Loucy (cell line): ENCODE data around the gene MOCS1.

Experiments
- H2AFZ ChIP-seq: fragments of 200-600 bp; sonication (generic); 2 replicates; pipeline ENCODE4 v1.6.0; 2016; ENCODE audit warnings: antibody characterized with exemption, mild to moderate bottlenecking, low read length, moderate library complexity
- H3F3A ChIP-seq: fragments of 200-600 bp; 2 replicates; pipeline ENCODE4 v1.6.0; 2016; ENCODE audit warnings: antibody characterized with exemption, low read depth, mild to moderate bottlenecking
- H3K27me3 ChIP-seq: fragments of 200-600 bp; sonication (generic); 2 replicates; pipeline ENCODE4 v1.6.1; 2014; ENCODE audit warnings: low read length, mild to moderate bottlenecking; ENCODE audit not compliant: insufficient read depth, poor library complexity, severe bottlenecking
- H3K36me3 ChIP-seq: fragments of 200-600 bp; sonication (generic); 2 replicates; pipeline ENCODE4 v1.6.1; 2016; ENCODE audit warnings: low read length; ENCODE audit not compliant: insufficient read depth
- H3K4me1 ChIP-seq: fragments of 200-600 bp; sonication (generic); 2 replicates; pipeline ENCODE4 v1.5.1; 2014; ENCODE audit warnings: low read length, mild to moderate bottlenecking; ENCODE audit not compliant: insufficient read depth, poor library complexity, severe bottlenecking
- H3K4me2 ChIP-seq: fragments of 200-600 bp; sonication (generic); 2 replicates; pipeline ENCODE4 v1.6.0; 2014; ENCODE audit warnings: antibody characterized with exemption, low read length, low read depth, mild to moderate bottlenecking; ENCODE audit not compliant: poor library complexity, severe bottlenecking
- H3K4me3 ChIP-seq: fragments of 200-600 bp; sonication (generic); 2 replicates; pipeline ENCODE4 v1.5.1; 2014; ENCODE audit warnings: low read length, mild to moderate bottlenecking, mixed read lengths; ENCODE audit not compliant: poor library complexity, severe bottlenecking
- H3K79me2 ChIP-seq: fragments of 200-600 bp; sonication (generic); 2 replicates; pipeline ENCODE4 v1.6.1; 2014; ENCODE audit warnings: low read length; ENCODE audit not compliant: insufficient read depth
- H3K9ac ChIP-seq: fragments of 200-600 bp; sonication (generic); 2 replicates; pipeline ENCODE4 v1.6.0; 2014; ENCODE audit warnings: mild to moderate bottlenecking, low read depth, low read length, moderate library complexity; ENCODE audit not compliant: poor library complexity, severe bottlenecking
- H3K9me2 ChIP-seq: fragments of 200-600 bp; sonication (generic); replicated peaks from 2 replicates; pipeline ENCODE4 v1.6.1; 2016; ENCODE audit warnings: low read depth, low read length, mixed read lengths
- H3K9me3 ChIP-seq: fragments of 200-600 bp; sonication (generic); 2 replicates; pipeline ENCODE4 v1.6.1; 2014; ENCODE audit warnings: mild to moderate bottlenecking, antibody characterized with exemption, low read length, low read depth; ENCODE audit not compliant: insufficient read depth
- H4K20me1 ChIP-seq: fragments of 200-600 bp; sonication (generic); 2 replicates; pipeline ENCODE4 v1.6.0; 2014; ENCODE audit warnings: antibody characterized with exemption, low read length, mild to moderate bottlenecking; ENCODE audit not compliant: insufficient read depth, poor library complexity, severe bottlenecking
- CTCF ChIP-seq: fragments of 200-600 bp; sonication (generic); conservative IDR thresholded peaks from 2 replicates; pipeline ENCODE4 v1.5.1; 2014; ENCODE audit warnings: mild to moderate bottlenecking, antibody characterized with exemption, low read length
- EZH2phosphoT487 ChIP-seq: fragments of 200-600 bp; IDR thresholded peaks from 2 replicates; pipeline ENCODE4 v1.6.1; 2018; ENCODE audit warnings: antibody characterized with exemption, mild to moderate bottlenecking, moderate library complexity, borderline replicate concordance

Gene MOCS1

GRCh38 chr6:39965751-39966150, 31.5 kb upstream of the MOCS1 start:
- no peak overlapping the region for H3K4me2 ChIP-seq
- H3K9me3 ChIP-seq = no peaks in the 10 kb centered on the region
- no peaks in the 10 kb centered on the region for H3K4me1 ChIP-seq
- no peak overlapping the region for H2AFZ ChIP-seq
- H3K79me2 ChIP-seq = no peaks in the 10 kb centered on the region
- H3K36me3 ChIP-seq = no peaks in the 10 kb centered on the region
- TF ChIP-seq CTCF = no peak
- no peak for TF ChIP-seq EZH2phosphoT487
- no peaks in the 10 kb centered on the region for H3K9me2 ChIP-seq
- H3K27me3 ChIP-seq = no peaks in the 10 kb centered on the region
- H4K20me1 ChIP-seq = no peaks in the 10 kb centered on the region
- H3F3A ChIP-seq = no peaks in the 10 kb centered on the region
- no peak overlapping the region for H3K9ac ChIP-seq
- H3K4me3 ChIP-seq = no peak overlapping the region

- H3K4me1 ChIP-seq = no peaks in the 10 kb centered on the region
- TF ChIP-seq CTCF (no peak), EZH2phosphoT487 (no peak)
- no peak overlapping the region for H2AFZ ChIP-seq
- no peaks in the 10 kb centered on the region for H3K36me3 ChIP-seq
- no peaks in the 10 kb centered on the region for H3K9me3 ChIP-seq
- H3K27me3 ChIP-seq = no peaks in the 10 kb centered on the region
- no peaks in the 10 kb centered on the region for H3K79me2 ChIP-seq
- H3K4me3 ChIP-seq = no peak overlapping the region
- no peaks in the 10 kb centered on the region for H4K20me1 ChIP-seq
- no peaks in the 10 kb centered on the region for H3F3A ChIP-seq
- no peak overlapping the region for H3K4me2 ChIP-seq
- no peak overlapping the region for H3K9ac ChIP-seq
- H3K9me2 ChIP-seq = no peaks in the 10 kb centered on the region
These were observed 30.3 kb upstream of the MOCS1 start for GRCh38 chr6:39964530-39964929.

GRCh38 chr6:39964094-39964493, 29.8 kb upstream of the MOCS1 start:
- Histone ChIP-seq H3F3A (no peaks in the 10 kb centered on the region), H4K20me1 (no peaks in the 10 kb centered on the region), H2AFZ (no peak overlapping the region), H3K4me2 (no peak overlapping the region), H3K4me1 (no peaks in the 10 kb centered on the region), H3K27me3 (no peaks in the 10 kb centered on the region), H3K4me3 (no peak overlapping the region), H3K9me3 (no peaks in the 10 kb centered on the region), H3K9me2 (no peaks in the 10 kb centered on the region), H3K9ac (no peak overlapping the region), H3K36me3 (no peaks in the 10 kb centered on the region), H3K79me2 (no peaks in the 10 kb centered on the region)
- TF ChIP-seq EZH2phosphoT487 = no peak
- TF ChIP-seq CTCF = no peak
